HEK293T (cell line): Measurements from ENCODE around the gene USP36.

Experiments
- CTCF ChIA-PET: fragments of 350-600 bp; formaldehyde crosslinking; extraction: SDS; loops from one replicate; lab custom pipeline; 2021; ENCODE audit warnings: antibody characterized with exemption, inconsistent platforms; lab: Yijun Ruan, JAX
- POLR2A ChIA-PET: fragments of 350-600 bp; formaldehyde crosslinking; extraction: SDS; loops from one replicate; lab custom pipeline; 2020; ENCODE audit warnings: antibody characterized with exemption, inconsistent platforms; lab: Yijun Ruan, JAX
- DNase-seq: peaks from one replicate; pipeline ENCODE4 v3.0.0; 2012; ENCODE audit warnings: mixed read lengths; ENCODE audit errors: extremely low spot score
- ARNT ChIP-seq: fragments of 450-650 bp; IDR thresholded peaks from 2 replicates; pipeline ENCODE4 v1.6.1; 2017; ENCODE audit warnings: mild to moderate bottlenecking
- BHLHE40 ChIP-seq: fragments of 450-650 bp; IDR thresholded peaks from 2 replicates; pipeline ENCODE4 v1.6.1; 2016; ENCODE audit warnings: mild to moderate bottlenecking, moderate library complexity, borderline replicate concordance
- CTBP1 ChIP-seq: fragments of 450-650 bp; IDR thresholded peaks from 2 replicates; pipeline ENCODE4 v1.6.1; 2016; ENCODE audit warnings: borderline replicate concordance
- ELF4 ChIP-seq: fragments of 450-650 bp; IDR thresholded peaks from 2 replicates; pipeline ENCODE4 v1.6.1; 2017; ENCODE audit warnings: antibody characterized with exemption
- FOXA1 ChIP-seq: fragments of 450-650 bp; IDR thresholded peaks from 2 replicates; pipeline ENCODE4 v1.6.1; 2016; ENCODE audit warnings: mild to moderate bottlenecking
- FOXK2 ChIP-seq: fragments of 450-650 bp; IDR thresholded peaks from 2 replicates; pipeline ENCODE4 v1.6.1; 2016; ENCODE audit warnings: mild to moderate bottlenecking
- FOXM1 ChIP-seq: fragments of 450-650 bp; IDR thresholded peaks from 2 replicates; pipeline ENCODE4 v1.6.1; 2017; ENCODE audit warnings: mild to moderate bottlenecking, borderline replicate concordance
- HDGF ChIP-seq: fragments of 450-650 bp; IDR thresholded peaks from 2 replicates; pipeline ENCODE4 v1.6.1; 2017; ENCODE audit warnings: antibody characterized with exemption, borderline replicate concordance
- L3MBTL2 ChIP-seq: fragments of 450-650 bp; conservative IDR thresholded peaks from 2 replicates; pipeline ENCODE4 v1.6.1; 2016; ENCODE audit warnings: mild to moderate bottlenecking
- LEF1 ChIP-seq: fragments of 450-650 bp; IDR thresholded peaks from 2 replicates; pipeline ENCODE4 v1.6.1; 2017; ENCODE audit warnings: mild to moderate bottlenecking, borderline replicate concordance
- NFRKB ChIP-seq: fragments of 450-650 bp; IDR thresholded peaks from 2 replicates; pipeline ENCODE4 v1.6.1; 2016; ENCODE audit warnings: mild to moderate bottlenecking, moderate library complexity
- PKNOX1 ChIP-seq: fragments of 450-650 bp; IDR thresholded peaks from 2 replicates; pipeline ENCODE4 v1.6.1; 2016
- SP1 ChIP-seq: fragments of 450-650 bp; IDR thresholded peaks from 2 replicates; pipeline ENCODE4 v1.6.1; 2017
- SUZ12 ChIP-seq: fragments of 450-650 bp; IDR thresholded peaks from 2 replicates; pipeline ENCODE4 v1.6.1; 2016; ENCODE audit warnings: mild to moderate bottlenecking
- TARDBP ChIP-seq: fragments of 450-650 bp; IDR thresholded peaks from 2 replicates; pipeline ENCODE4 v1.6.1; 2016
- ZNF384 ChIP-seq: fragments of 450-650 bp; IDR thresholded peaks from 2 replicates; pipeline ENCODE4 v1.6.1; 2016

The USP36 gene

DNA sequence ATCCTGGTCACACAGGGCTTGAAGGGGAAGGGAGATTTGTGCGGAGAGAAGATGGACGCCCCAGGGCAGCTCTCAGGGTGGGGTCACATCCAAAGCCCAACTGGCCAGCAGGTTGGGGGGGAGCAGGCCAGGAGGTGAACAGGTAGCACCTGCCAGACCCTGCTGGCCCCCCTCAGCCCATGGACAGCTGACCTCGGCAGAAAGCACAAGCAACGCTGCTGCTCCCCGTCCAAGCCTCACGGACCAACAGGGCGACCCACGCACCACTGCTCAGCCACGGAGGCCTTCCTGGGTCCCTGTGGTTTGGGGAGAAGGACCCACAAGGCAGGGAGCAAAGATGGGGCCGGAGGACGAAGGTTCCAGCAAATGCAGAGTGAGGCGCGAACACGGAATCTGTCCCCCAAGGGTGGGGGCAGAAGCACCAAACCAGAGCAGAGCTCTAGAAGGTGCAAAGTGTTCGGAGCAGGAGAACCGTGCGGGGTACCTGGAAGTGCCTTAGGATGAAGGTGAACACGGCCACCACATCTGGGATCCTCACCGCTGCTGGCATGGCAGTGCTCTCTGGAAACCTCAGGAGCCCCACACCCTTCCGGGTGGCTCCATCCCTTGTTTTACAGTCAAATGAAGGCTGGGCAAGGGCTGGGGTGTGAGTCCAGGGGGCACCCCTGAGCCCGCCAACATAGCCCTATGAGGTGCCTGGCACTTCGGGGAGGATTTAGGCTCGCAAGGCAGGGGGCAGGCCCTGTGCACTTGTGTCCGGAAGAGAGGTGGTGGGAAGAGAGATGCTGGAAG is 44.5 kb upstream of the USP36 start:
- no peak for DNase-seq
- ChIA-PET POLR2A (no interaction called here), CTCF (no interaction called here)
- TF ChIP-seq FOXA1 = no peak

GRCh38 chr17:78884148-78884825 is 43.7 kb upstream of the USP36 start:
- CTCF ChIA-PET = no interaction called here
- POLR2A ChIA-PET = no interaction called here
- DNase-seq = no peak
- TF ChIP-seq FOXM1 (no peak), SP1 (no peak), FOXA1 (no peak), NFRKB (no peak), SUZ12 (no peak)

GRCh38 chr17:78883533-78884131 is 43.0 kb upstream of the USP36 start:
- TF ChIP-seq L3MBTL2 (no peak), TARDBP (no peak), NFRKB (no peak), SUZ12 (no peak), ELF4 (no peak), LEF1 (no peak), BHLHE40 (no peak), ZNF384 (no peak), ARNT (no peak), SP1 (no peak), PKNOX1 (no peak), CTBP1 (no peak), FOXA1 (no peak), HDGF (no peak), FOXK2 (no peak), FOXM1 (no peak)
- no peak for DNase-seq
- POLR2A ChIA-PET = no interaction called here
- CTCF ChIA-PET = no interaction called here

- ChIA-PET CTCF (no interaction called here), POLR2A (no interaction called here)
- no peak for DNase-seq
- TF ChIP-seq FOXM1 (no peak), FOXK2 (no peak), ELF4 (no peak), L3MBTL2 (no peak), HDGF (no peak), NFRKB (no peak), SP1 (no peak), ZNF384 (no peak), TARDBP (no peak), BHLHE40 (no peak), LEF1 (no peak), CTBP1 (no peak)
These were observed 42.5 kb upstream of the USP36 start for GRCh38 chr17:78883089-78883532.

DNA sequence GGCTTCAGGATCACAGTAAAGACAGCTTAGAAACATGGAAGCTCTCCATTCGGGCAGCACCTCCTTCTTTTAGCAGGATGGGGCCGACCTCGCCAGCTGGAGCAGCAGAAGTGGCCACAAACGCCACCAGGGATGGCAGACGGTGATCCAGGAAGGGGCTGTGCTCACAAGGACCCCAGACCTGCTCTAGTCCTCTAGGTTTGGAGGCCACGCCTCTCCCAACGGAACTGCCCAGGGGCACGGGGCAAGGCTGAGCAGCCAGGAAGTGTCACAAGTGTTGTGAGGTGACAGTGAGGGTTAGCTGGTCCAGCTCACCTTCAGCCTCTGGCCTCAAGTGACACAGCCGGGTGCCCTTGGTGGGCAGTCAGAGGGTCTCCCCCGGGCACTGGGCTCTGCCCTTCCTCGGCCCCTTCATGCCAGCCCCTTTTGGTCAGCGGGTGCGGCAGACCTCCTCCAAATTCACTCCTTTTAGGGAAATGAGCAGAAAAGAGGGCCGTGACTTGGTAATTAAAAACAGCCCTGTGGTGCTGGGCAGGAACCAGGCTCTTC is 42.0 kb upstream of the USP36 start:
- ChIA-PET POLR2A (no interaction called here), CTCF (no interaction called here)
- TF ChIP-seq HDGF = no peak
- TF ChIP-seq SP1 = no peak
- no peak for TF ChIP-seq SUZ12
- no peak for TF ChIP-seq FOXM1
- no peak for DNase-seq

- DNase-seq = no peak
These were observed 39.1 kb upstream of the USP36 start for GRCh38 chr17:78879635-78880186.

More at GRCh38 chr17:78879635-78880186, 39.1 kb upstream of the USP36 start:
- CTCF ChIA-PET = no interaction called here
- TF ChIP-seq PKNOX1 (no peak), BHLHE40 (no peak), LEF1 (no peak), SP1 (no peak), ARNT (no peak), FOXM1 (no peak), NFRKB (no peak), FOXA1 (no peak), ZNF384 (no peak), FOXK2 (no peak), ELF4 (no peak), TARDBP (no peak), L3MBTL2 (no peak), HDGF (no peak), SUZ12 (no peak), CTBP1 (no peak)
- POLR2A ChIA-PET = no interaction called here
